OCI-M2 (cell line): ENCODE results near the gene WIPI1.
"Not testable (repeated sequence)": the region's sequence is repeated elsewhere in the genome, so short reads cannot be mapped to it uniquely, and the experiment has no call there.

ENCODE experiments used
- DNase-seq: peaks from one replicate; lab custom pipeline; 2025; ENCODE audit not compliant: unreplicated experiment; lab: John Stamatoyannopoulos, UW

The WIPI1 gene

DNA sequence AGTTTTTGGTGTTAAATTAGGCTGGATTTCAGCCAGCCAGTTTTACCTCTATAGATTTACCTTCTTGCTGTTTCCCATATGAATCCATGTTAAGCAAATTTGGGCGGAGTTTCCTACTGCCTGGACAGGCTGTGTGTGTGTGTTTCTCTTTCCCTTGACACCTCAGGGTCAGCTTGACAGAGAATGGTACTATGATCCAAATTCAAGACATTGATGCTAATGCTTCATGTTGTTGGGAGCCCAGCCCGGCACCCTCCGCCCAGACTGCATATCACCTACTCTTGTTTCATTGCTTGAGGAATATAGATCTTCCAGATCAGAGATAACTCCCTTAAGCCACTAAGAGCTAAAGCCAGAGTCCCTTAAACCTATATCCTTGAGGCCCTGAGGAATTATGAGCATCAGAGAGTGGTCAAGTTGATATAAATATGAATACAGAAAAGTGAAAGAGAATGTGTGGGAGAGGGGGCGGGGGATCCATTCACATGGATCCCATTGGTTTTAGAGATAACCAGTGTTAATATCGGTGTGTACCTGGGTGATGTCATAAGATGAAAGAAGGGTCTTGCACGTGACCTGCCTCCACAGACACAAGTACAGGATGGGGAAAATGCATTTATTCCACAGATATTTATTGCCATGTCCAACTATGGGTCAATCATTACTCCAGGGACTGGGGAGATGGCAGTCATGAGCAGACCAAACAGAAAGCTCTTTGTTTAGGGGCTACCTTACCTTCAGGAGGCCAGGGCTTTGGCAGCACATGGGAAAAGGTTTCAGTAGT lies 69.7 kb downstream of the WIPI1 start:
- DNase-seq: no peak

GRCh38 chr17:68385490-68386215 lies 71.6 kb downstream of the WIPI1 start:
- DNase-seq: no peak

DNA sequence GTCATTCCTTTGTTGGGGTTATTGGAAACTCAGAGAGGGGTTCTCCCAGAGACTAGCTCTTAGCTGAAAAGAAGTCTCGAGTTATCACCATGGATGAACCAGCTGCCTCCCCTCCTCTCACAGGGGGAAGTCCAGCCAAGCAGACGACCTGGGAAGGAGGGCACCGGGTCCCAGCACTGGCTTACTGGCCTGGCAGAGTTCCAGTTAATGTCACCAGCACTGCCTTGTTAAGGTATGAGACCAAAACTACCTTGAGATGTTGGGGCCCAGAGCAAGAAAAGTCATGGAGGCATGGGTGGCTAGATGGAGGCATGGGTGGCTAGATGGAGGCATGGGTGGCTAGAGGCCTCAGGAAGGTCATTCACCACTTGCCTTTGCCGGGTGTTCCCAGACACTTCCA lies 72.4 kb downstream of the WIPI1 start:
- no peak for DNase-seq

DNA sequence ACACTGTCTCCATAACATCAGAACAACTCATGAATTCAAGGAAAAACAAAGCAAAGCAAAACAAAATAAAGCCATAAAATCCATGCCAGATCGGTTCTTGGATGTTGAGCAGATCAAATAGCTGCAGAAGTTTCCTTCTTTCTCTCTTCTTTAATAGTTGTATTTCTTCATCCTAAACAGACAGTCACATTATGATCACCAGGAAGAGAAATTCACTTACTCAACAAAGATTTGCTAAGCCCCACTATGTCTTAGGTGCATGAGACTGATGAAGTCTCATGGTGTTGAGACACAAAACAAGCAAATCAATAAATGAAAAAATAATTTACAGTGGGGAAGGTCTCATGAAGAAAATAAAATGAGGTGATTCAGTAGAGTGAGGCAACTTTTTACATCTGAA lies 72.8 kb downstream of the WIPI1 start:
- DNase-seq: no peak

DNA sequence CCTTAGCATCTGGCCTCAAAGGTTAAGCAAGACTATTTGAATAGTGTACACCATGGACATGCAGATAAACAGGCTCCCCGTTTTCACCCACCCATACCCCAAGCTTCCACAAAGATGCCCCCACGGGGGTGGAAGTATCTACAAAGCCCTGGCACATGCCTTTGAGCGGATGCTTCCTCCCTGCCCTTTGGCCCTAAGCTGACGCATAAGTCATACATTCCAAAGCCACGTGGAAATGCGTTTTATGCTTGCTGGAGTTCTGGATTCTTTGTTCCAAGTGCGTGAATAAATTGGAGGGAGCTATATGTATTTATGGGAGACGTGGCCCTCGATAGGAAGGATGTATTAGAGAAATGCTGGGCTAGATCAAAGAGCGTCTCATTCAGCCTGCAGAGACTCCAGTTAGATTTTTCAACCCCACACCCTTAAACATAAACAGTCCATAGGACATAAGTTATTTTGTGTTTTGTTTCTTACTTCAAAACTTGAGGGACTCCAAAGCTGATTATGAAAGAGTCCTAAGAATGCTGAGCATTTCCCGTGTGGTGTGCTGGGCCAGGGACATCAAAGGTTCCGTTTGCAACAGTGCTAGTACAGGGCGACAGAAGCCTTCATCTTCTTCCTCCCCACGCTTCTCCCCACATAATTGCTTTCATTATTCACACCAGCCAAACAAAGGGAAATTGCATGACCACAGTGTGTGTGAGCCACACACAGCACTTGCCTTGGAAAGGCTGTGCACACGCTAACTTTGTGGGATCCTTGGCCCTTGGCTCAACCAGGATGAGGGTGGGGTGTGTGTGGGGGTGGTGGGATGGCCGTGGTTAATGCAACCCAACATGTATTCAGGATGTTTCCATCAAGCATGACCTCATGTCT lies 73.6 kb downstream of the WIPI1 start:
- no peak for DNase-seq

GRCh38 chr17:68383120-68383442 lies 74.2 kb downstream of the WIPI1 start:
- no peak for DNase-seq

- no peak for DNase-seq
Observed at GRCh38 chr17:68382582-68383085, 74.7 kb downstream of the WIPI1 start.

DNA sequence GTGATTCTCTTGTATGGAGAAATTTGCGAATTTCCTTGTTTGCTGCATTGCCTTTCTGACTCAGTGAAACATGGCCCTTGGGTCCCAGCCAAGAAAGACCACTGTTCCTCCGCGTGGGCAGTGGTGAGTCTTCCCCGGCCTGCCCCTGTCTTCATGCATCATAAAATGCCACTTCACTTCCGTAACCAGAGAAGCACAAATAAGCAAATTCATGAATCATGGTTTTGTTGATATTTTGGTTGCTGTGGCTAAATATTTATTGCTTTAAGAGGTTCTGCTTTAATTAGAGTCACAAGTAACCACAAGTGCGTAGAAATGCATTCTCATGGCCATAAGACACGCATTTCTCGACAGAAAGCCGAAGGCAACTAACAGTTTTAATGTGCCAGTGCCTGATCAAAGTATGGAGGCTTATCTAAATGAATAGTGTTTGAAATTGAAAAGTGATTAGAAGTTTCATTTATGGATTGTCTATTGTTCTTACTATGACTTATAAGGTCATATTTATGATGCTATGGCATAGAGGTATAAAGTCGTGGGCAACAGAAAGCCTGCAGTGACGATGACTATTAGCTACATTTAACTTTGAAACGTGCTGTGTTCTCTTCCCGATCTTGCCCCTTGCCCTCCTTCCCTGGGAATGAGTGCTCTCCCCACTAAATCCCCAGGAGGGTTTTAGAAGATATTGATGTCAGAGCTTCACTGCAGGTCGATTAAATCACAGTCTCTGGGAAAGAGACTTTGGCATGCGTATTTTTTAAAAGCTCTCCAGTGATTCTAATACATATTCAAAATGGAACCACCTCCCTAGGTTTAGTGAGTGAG lies 76.0 kb downstream of the WIPI1 start:
- no peak for DNase-seq

DNA sequence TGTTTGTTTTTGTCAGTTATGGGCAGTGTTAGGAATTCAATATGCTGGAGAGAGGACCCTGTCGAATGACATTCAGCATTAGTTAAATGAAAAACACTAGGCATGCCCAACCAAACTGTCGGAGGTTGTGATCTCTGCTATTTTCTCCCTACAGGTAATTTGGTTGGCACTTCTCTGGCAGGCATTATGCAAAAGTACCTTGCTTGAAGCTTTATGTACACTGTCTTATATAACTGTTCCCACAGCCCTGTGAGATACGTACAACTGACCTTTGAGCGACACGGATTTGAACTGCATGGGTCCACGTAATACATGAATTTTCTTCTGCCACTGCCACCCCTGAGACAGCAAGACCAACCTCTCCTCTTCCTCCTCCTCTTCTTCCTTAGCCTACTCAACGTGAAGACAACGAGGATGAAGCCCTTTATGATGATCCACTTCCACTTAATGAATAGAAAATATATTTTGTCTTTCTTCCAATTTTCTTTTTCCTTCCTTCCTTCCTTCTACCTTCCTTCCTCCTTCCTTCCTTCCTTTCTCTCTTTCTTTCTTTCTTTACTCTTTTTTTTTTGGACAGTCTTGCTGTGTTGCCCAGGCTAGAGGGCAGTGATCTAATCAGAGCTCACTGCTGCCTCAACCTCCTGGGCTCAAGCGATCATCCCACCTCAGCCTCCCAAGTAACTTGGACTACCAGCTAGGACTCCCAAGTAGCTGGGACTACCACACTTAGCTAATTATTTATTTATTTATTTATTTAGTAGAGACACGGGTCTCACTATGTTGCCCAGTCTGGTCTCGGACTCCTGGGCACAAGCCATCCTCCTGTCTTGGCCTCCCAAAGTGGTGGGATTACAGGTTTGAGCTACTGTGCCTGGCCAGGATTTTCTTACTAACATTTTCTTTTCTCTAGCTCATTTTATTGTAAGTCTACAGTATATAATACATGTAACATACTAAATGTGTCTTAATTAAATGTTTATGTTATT lies 77.3 kb downstream of the WIPI1 start:
- DNase-seq: no peak

- no peak for DNase-seq
Observed at GRCh38 chr17:68379177-68379510, 78.2 kb downstream of the WIPI1 start.

DNA sequence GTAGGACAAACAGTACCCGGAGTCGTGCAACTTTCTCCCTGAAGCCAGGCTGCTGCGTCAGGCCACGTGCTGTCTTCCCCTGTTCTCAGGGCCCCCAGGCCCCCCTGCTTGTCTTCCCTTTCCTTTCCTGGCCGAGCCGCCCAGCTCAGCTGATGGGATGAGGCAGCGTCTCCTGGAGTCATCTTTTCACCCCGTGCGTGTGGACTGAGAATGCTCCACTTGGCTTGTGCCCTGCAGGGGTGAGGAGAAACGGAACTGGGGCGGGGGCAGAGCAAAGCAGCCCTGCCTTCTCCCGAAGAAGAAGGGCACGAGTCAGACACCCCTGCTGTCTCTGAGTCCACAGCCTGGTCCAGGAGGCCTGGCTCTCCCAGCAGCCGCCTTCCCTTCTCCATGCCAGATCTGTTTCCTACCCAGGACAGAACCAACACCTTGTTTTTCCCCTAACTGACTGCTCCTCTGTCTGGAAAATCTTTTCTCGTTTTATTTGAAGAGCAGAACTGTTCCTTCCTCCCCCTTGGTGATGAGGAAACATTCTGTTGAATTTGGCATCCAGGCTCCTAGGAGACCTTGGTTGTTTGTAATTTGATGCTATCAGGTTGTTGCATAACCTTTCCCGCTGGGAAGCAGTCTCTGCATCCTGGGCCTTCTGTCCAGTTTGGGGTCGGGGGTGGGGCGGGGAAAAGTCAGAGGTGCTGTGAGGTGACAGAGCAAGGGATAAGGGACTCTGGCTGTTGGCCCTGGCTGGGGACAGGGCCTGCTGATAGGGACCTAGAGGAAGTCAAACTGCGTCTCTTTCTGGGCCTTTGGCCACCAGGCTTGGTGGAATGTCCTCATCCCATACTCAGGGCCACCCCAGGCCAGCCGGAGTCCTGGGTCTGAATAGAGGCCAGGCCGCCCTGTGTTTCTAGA lies 78.8 kb downstream of the WIPI1 start:
- DNase-seq: no peak

- no peak for DNase-seq
Observed at GRCh38 chr17:68377771-68378267, 79.5 kb downstream of the WIPI1 start.

- DNase-seq: not testable (repeated sequence)
Observed at GRCh38 chr17:68376178-68376577, 81.1 kb downstream of the WIPI1 start.

DNA sequence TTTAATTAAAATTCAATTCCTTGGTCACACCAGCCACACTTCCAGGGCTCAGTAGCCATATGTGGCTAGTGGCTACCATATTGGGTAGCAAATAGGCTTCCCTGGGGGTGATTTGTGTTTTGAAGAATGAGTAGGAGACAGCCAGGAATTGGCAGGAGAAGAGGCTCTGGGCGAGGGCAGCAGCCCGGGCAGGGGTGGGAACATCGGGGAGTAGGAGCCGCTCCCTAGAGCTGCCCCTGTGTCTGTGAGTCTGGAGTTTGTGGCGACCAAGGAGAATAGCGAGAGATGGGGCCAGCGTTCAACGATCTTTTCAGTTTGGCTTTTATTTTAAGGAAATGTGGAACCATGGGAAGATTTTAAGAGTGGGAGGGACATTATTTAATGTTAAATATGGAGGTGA lies 81.7 kb downstream of the WIPI1 start:
- DNase-seq: no peak
